ENCODE data around the gene ECM2. TPM values are rescaled to one million over a fixed set of nuclear protein-coding genes. Genes with fewer than 3 reads are reported as not detected.
A peak's percentile ranks its signal among the peaks of the same experiment; 100 is the strongest.

ECM2 gene
- polyA plus RNA-seq, 1 donor, result 18.0 TPM

- DNase-seq, result no peak
Measured at GRCh38 chr9:92500725-92501124, 35.1 kb downstream of the ECM2 start.

- DNase-seq, result no peak
Measured at GRCh38 chr9:92499701-92500100, 36.1 kb downstream of the ECM2 start.

DNA sequence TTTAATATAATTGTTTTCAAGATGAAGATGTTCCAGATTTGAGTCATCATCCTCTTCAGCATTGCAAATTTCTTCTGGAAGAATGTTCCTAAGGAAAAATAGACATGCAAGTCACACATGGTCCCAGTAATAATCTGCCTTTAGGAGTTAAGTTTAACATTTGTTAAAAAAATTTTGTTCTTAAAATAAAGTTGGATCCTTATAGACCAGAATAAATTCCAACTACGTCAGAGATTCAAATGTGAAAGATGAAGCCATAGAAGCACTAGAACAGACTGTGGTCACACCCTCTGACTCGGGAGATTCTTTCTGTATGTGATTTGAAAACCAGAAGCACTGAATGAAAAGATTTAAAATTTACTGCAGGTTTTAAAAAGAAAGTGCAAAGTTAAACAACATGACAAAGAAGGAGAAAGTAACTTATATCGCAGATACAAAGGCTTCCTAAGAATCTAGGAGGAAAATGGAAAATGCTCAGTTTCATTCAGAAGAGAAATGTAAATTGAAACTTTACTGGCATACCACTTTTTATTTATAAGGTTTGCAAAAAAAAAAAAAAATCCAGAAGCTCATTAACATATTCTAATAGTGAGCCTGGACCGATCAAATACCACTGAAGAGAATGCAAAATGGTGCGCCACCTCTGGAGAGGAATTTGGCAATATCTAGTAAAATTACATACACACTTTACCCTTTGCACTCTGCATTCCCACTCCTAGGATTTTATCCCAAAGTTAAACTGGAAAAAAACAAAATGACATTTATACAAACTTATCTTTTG lies 39.2 kb downstream of the ECM2 start:
- peak; percentile 70 for DNase-seq

- no peak for DNase-seq
Measured at GRCh38 chr9:92494856-92495255, 40.9 kb downstream of the ECM2 start.

- no peak for DNase-seq
Measured at GRCh38 chr9:92493749-92494387, 41.9 kb downstream of the ECM2 start.

DNA sequence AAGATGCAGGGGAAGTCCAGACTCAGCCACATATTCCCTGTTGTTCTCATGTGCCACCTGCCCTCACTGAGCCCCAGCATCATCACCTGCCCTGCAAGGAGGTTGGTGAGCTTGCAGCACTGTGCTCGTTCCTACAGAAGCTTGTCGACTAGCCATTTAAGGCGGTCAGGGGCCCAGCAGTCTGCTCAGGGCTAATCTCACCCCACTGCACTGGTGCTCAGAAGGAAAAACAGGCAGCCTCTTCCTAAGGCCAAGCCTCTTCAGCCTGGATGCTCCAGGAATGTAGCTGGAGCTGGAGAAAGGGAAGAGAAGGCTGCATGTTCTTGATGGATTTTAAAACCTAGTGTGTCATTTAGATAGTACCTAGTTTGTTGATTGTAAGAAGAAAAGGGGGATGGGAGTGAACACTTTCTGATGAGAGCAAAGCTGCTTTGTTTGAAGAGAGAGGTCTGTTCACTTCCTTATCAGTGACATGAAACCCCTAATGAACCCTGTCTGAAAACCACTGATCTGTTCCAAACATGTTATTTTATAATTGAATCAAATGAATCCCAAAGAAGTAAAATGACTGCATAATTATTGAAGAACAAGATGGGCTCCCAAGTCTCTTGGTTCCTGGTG lies 42.9 kb downstream of the ECM2 start:
- DNase-seq, result no peak

- DNase-seq, result peak; percentile 56
Measured at GRCh38 chr9:92488681-92489550, 46.9 kb downstream of the ECM2 start.

DNA sequence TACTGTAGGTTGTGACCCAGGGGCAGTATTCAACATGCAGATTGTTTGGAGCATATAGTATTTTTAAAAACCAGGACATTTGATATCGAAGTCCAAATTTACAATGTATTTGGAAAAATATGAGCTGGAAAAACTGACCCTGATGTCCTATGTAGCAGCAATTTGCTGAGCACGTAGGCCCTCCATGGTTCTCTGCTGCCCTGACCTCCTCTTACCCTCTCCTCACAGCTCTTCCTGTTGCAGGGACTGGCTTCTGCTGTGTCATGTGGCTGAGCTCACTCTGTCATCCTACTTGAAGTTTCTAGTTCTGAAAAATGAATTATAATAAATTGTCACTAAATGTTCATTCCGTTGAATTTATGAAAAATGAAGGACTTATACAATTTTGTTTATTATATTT lies 49.4 kb downstream of the ECM2 start:
- no peak for DNase-seq

- DNase-seq, result no peak
Measured at GRCh38 chr9:92484563-92484962, 51.2 kb downstream of the ECM2 start.

DNA sequence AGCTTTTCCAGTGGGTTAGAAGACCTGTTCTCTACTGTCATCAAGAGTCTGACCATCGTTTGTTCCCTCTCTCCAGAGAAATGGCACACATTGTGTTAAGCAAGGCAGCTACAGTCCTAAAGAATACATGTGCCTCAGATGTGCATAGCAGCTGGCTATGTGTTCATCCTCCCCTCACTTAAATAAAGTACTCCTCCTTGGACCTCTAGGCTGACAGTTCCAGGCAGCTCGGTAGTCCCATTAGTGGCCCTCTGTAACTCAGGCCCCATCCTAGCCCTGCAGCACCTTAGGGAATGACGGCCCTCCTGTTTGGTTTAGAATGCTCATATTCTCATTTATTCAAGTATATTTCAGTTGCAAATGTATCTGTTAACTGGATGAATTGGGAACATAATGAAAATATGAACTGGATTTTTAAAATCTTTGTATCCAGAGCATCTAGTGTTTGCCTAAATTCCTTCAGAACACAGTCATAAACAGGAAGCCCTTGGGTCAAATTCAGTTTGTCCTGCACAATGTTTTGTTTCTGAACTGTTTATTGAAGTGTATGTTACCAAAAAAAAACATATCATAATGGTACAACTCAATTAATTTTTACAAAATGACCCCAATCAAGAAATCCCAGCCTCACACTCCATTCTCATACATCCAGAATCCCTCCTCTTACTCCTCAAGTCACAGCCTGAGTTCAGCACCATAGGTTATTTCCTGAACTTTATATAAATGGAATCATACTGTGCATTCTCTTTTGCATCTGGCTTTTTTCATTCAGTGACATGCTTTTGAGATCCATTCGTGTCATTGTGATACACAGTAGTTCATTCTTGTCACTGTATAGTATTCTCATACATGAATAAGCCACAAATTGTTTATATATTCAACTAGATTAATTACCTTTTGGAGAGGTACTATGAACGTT lies 51.9 kb downstream of the ECM2 start:
- no peak for DNase-seq

DNA sequence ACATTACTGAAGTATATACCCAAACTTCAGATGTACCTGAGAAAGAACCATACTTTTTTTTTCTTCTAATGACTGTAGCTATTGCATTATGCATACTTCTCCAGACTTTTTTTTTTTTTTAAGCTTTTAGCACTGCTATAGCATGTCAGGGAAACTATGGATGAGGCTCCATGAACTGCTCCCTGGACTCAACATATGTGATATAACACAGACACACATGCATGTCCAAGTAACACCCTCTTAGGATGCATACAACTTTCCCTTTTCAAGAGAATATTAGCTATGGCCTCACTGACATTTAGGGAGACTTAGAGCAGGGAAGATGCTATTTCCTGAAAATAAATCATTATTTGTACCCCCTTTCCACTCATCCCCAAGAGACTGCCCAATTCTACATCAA lies 53.0 kb downstream of the ECM2 start:
- no peak for DNase-seq

- DNase-seq, result peak; percentile 91
Measured at GRCh38 chr9:92482329-92482728, 53.5 kb downstream of the ECM2 start, which contains the start of gene ASPN. Gene ASPN, minus strand, starts transcription at chr9:92482506.

GRCh38 chr9:92480986-92481633 lies 54.7 kb downstream of the ECM2 start:
- DNase-seq, result no peak

DNA sequence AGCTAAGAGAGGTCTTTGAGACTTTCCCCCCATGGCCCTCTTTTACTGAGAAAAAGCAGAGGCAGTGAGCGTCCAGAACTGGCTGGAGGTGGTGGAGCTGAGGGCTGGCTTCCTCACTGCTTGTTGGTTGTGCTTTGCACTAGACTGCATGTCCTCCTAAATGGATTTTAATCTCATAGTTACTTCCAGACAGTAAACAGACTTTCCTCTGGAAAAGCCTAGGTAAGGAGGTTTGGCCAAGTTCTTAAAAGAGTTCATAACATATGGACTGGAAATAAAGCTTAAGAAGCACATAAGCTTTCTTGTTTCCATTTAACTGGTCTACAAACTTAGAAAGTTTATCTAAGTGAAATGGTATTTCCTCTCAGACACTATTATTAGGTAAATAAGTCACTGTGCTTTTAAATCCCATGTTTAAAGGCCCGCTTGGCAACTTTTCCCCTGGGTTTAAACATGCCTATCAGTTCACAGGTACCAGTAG lies 55.5 kb downstream of the ECM2 start:
- peak; percentile 62 for DNase-seq

GRCh38 chr9:92479346-92479745 lies 56.4 kb downstream of the ECM2 start:
- DNase-seq, result no peak

- no peak for DNase-seq
Measured at GRCh38 chr9:92478783-92479182, 57.0 kb downstream of the ECM2 start.

DNA sequence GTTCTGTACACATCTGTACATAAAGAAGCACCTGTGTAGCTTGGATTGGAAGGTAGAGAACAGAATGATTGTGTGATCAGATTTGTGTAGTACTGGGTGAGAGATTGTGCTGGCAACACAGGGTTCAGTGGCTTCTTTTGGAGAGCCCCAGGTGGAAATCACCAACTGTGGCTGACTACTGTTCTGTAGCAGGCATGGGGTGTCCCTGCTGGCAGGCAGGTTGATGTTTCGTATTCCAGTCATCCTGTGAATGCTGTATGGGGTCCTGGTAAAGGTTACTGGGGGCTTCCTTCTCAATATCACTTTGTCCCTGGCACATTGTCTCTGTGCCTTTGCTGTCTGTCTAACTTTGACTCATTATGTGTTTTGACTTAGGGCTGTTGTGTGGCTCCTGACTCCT lies 58.8 kb downstream of the ECM2 start:
- DNase-seq, result no peak

- DNase-seq, result peak; percentile 61
Measured at GRCh38 chr9:92474587-92474986, 61.2 kb downstream of the ECM2 start.

DNA sequence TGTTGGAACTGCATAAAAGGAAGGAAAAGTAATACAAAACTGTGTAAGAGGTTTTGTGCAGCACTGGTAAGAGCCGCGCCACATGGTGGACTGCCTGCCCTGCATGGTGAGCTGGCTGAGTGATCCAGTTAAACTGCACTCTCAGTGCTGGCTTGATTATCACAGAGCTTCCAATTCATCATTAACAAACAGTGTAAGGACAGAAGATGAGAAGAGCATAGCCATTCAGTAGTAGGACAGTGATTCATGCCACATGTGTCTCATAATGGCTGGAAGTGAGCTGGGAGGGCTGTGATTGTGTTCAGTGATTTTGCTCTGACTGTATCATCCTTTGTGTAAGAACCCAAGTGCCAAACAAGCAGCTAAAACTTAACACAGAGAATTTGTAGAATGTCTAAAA lies 67.6 kb downstream of the ECM2 start:
- no peak for DNase-seq

DNA sequence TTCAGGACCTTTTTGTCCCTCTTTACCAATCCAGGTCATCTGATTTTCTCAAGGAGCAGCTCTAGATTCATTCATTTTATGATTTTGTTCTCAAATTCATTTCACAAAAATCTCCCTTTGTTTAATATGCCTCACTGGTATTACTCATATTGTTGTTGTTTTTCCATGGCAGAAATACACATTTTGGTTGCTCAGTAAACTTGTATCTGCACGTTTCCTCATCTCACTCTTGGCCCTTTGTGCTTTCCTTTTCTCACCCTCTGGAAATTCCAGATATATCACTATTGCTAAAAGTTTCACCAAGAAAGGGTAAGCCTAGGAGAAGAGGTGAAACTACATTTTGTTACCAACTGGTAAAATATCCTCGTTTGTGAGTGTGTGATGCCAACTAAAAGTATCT lies 68.3 kb downstream of the ECM2 start:
- DNase-seq, result no peak

- no peak for DNase-seq
Measured at GRCh38 chr9:92467041-92467440, 68.7 kb downstream of the ECM2 start.
